Hepatocyte (in vitro differentiated cells): Measurements from ENCODE around the gene TWIST2. TPM values are rescaled to one million over a fixed set of nuclear protein-coding genes. Genes with fewer than 3 reads are reported as not detected.

Experiments
- DNase-seq: peaks from one replicate; pipeline ENCODE4 v3.0.0-alpha.2; 2016; ENCODE audit warnings: low spot score
- H2AFZ ChIP-seq: fragments of 200-600 bp; sonication (generic); 2 replicates; pipeline ENCODE4 v1.6.0; 2016; ENCODE audit warnings: antibody characterized with exemption, mild to moderate bottlenecking
- H3K27ac ChIP-seq: fragments of 200-600 bp; sonication (generic); 2 replicates; pipeline ENCODE4 v1.5.1; 2016; ENCODE audit warnings: mild to moderate bottlenecking
- H3K27me3 ChIP-seq: fragments of 200-600 bp; sonication (generic); 2 replicates; pipeline ENCODE4 v1.6.1; 2016
- H3K36me3 ChIP-seq: fragments of 200-600 bp; sonication (generic); replicated peaks from 2 replicates; pipeline ENCODE4 v1.5.1; 2016; ENCODE audit warnings: low read depth; ENCODE audit not compliant: insufficient read depth
- H3K4me1 ChIP-seq: fragments of 200-600 bp; sonication (generic); 2 replicates; pipeline ENCODE4 v1.5.1; 2016; ENCODE audit warnings: mild to moderate bottlenecking, moderate library complexity; ENCODE audit not compliant: insufficient read depth
- H3K4me2 ChIP-seq: fragments of 200-600 bp; sonication (generic); 2 replicates; pipeline ENCODE4 v1.6.0; 2016
- H3K4me3 ChIP-seq: fragments of 200-600 bp; sonication (generic); 2 replicates; pipeline ENCODE4 v1.5.1; 2016; ENCODE audit warnings: mild to moderate bottlenecking
- H3K79me2 ChIP-seq: fragments of 200-600 bp; sonication (generic); 2 replicates; pipeline ENCODE4 v1.6.0; 2017; ENCODE audit warnings: mild to moderate bottlenecking
- H3K9me2 ChIP-seq: fragments of 200-600 bp; sonication (generic); replicated peaks from 2 replicates; pipeline ENCODE4 v1.6.0; 2017; ENCODE audit warnings: mild to moderate bottlenecking; ENCODE audit not compliant: insufficient read depth
- H3K9me3 ChIP-seq: fragments of 200-600 bp; sonication (generic); 2 replicates; pipeline ENCODE4 v1.5.1; 2016; ENCODE audit warnings: low read depth, mild to moderate bottlenecking
- H4K20me1 ChIP-seq: fragments of 200-600 bp; sonication (generic); 2 replicates; pipeline ENCODE4 v1.6.0; 2016; ENCODE audit warnings: mild to moderate bottlenecking; ENCODE audit not compliant: insufficient read depth, poor library complexity, severe bottlenecking
- EZH2 ChIP-seq: fragments of 200-600 bp; sonication (generic); IDR thresholded peaks from 2 replicates; pipeline ENCODE4 v1.6.1; 2016; ENCODE audit warnings: antibody characterized with exemption, mild to moderate bottlenecking, borderline replicate concordance
- EZH2phosphoT487 ChIP-seq: fragments of 200-600 bp; sonication (generic); IDR thresholded peaks from one replicate; pipeline ENCODE4 v1.6.1; 2018; ENCODE audit warnings: antibody characterized with exemption, mild to moderate bottlenecking, low read depth, moderate library complexity; ENCODE audit not compliant: unreplicated experiment, severe bottlenecking
- WGBS: methylation state at CpG from one replicate; pipeline ENCODE4 v1.1.6; 2016; ENCODE audit warnings: low lambda C conversion rate; ENCODE audit errors: missing lambda C conversion rate; 5-methylcytosine and 5-hydroxymethylcytosine counted together
- polyA plus RNA-seq: library from polyadenylated mRNA; unstranded; fragments of >200 nt; fragmentation: Nextera tagmentation; extraction: Ambion mirVana; gene quantifications from 2 replicates; pipeline ENCODE4 v1.2.1, GENCODE V29; 2016
- total RNA-seq: library from RNA; depleted of rRNA; stranded (reverse); fragments of >200 nt; gene quantifications from 2 replicates; pipeline ENCODE4 v1.2.3, GENCODE V29; 2014
- TF ChIP-seq, protein P1 (sequence below): fragments of 200-600 bp; sonication (generic); IDR thresholded peaks from 2 replicates; pipeline ENCODE4 v1.5.1; 2016; ENCODE audit warnings: antibody characterized with exemption, mild to moderate bottlenecking; ENCODE audit not compliant: poor library complexity

The TWIST2 gene
- total and polyA plus RNA-seq, 2 experiments from 2014 or later = 13.5 to 19.7 TPM

DNA sequence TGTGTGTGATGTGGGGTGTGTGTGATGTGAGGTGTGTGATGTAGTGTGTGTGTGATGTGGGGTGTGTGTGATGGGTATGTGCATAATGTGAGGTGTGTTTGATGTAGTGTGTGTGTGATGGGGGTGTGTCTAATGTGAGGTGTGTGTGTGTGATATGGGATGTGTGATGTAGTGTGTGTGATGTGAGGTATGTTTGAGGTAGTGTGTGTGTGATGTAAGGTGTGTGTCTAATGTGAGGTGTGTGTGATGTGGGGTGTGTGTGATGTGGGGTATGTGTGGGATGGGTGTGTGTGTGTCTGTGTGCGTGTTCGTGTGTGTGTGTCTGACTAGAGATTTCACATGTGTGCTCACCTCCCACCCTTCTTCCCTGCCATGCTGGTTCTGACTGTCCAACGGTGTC lies 56.3 kb downstream of the TWIST2 start:
- Histone ChIP-seq H4K20me1 (no peaks in the 10 kb centered on the region), H3K9me2 (no peaks in the 10 kb centered on the region), H3K4me1 (no peaks in the 10 kb centered on the region), H3K27ac (no peak overlapping the region), H3K79me2 (no peaks in the 10 kb centered on the region), H2AFZ (no peak overlapping the region), H3K4me2 (no peak overlapping the region), H3K27me3 (no peaks in the 10 kb centered on the region), H3K9me3 (no peaks in the 10 kb centered on the region), H3K4me3 (no peak overlapping the region), H3K36me3 (no peaks in the 10 kb centered on the region)
- WGBS = 89% methylated on average over 3 of the region's 3 CpGs
- DNase-seq = no peak
- TF ChIP-seq, protein P1, sequence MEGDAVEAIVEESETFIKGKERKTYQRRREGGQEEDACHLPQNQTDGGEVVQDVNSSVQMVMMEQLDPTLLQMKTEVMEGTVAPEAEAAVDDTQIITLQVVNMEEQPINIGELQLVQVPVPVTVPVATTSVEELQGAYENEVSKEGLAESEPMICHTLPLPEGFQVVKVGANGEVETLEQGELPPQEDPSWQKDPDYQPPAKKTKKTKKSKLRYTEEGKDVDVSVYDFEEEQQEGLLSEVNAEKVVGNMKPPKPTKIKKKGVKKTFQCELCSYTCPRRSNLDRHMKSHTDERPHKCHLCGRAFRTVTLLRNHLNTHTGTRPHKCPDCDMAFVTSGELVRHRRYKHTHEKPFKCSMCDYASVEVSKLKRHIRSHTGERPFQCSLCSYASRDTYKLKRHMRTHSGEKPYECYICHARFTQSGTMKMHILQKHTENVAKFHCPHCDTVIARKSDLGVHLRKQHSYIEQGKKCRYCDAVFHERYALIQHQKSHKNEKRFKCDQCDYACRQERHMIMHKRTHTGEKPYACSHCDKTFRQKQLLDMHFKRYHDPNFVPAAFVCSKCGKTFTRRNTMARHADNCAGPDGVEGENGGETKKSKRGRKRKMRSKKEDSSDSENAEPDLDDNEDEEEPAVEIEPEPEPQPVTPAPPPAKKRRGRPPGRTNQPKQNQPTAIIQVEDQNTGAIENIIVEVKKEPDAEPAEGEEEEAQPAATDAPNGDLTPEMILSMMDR = no peak
- TF ChIP-seq EZH2 (no peak), EZH2phosphoT487 (no peak)

DNA sequence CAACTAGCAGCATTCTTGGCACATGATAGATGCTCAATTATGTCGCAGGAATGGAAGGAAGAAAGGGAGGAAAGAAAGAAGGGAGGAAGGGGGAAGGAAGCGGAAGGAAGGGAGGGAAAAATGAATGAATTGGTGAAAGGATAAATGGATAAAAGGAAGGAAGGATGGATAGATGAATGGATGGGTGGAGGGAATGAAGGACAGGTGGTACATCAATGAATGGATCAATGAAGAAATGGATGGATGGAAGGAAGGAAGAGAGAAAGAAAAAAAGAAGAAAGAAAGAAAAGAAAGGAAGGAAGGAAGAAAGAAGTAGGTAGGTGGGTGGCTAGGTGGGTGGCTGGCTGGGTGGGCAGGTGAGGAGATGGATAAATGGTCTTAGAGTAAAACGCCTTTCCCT lies 56.8 kb downstream of the TWIST2 start:
- DNase-seq = no peak
- H3K9me2 ChIP-seq = no peaks in the 10 kb centered on the region
- H3K4me2 ChIP-seq = no peak overlapping the region
- H3K36me3 ChIP-seq = no peaks in the 10 kb centered on the region
- no peaks in the 10 kb centered on the region for H4K20me1 ChIP-seq
- H3K4me1 ChIP-seq = no peaks in the 10 kb centered on the region
- H3K27me3 ChIP-seq = no peaks in the 10 kb centered on the region
- no peak overlapping the region for H3K4me3 ChIP-seq
- no peak for TF ChIP-seq EZH2phosphoT487
- TF ChIP-seq, protein P1 = no peak
- no peak for TF ChIP-seq EZH2
- H3K79me2 ChIP-seq = no peaks in the 10 kb centered on the region
- no peak overlapping the region for H3K27ac ChIP-seq
- no peaks in the 10 kb centered on the region for H3K9me3 ChIP-seq
- no peak overlapping the region for H2AFZ ChIP-seq
- 89% methylated on average over 3 of the region's 3 CpGs for WGBS

DNA sequence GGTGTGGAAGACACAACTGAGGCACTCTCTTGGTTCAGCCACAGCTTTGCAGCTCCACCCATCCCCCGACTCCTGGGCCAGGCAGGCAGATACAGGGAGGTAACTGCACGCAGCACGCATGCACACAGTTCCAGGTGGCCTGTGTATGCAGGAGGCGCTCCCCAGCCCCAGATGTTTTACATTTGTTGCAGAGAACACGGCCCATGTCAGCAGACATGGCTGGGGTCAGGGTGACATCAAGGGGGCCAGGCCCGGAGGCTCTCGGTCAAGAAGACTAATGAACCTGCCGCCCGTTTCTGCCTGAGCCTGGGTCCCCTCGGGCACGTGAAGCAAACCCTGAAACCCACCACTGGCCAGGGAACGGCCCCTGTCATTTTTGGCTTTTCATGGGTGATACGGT lies 57.3 kb downstream of the TWIST2 start:
- H3K4me3 ChIP-seq = no peak overlapping the region
- DNase-seq = no peak
- no peaks in the 10 kb centered on the region for H4K20me1 ChIP-seq
- no peaks in the 10 kb centered on the region for H3K36me3 ChIP-seq
- 61% methylated on average over 13 of the region's 13 CpGs for WGBS
- no peaks in the 10 kb centered on the region for H3K79me2 ChIP-seq
- no peaks in the 10 kb centered on the region for H3K9me2 ChIP-seq
- H2AFZ ChIP-seq = no peak overlapping the region
- no peaks in the 10 kb centered on the region for H3K27me3 ChIP-seq
- TF ChIP-seq EZH2 (no peak), EZH2phosphoT487 (no peak)
- TF ChIP-seq, protein P1 = no peak
- H3K27ac ChIP-seq = no peak overlapping the region
- no peak overlapping the region for H3K4me2 ChIP-seq
- no peaks in the 10 kb centered on the region for H3K4me1 ChIP-seq
- H3K9me3 ChIP-seq = no peaks in the 10 kb centered on the region

DNA sequence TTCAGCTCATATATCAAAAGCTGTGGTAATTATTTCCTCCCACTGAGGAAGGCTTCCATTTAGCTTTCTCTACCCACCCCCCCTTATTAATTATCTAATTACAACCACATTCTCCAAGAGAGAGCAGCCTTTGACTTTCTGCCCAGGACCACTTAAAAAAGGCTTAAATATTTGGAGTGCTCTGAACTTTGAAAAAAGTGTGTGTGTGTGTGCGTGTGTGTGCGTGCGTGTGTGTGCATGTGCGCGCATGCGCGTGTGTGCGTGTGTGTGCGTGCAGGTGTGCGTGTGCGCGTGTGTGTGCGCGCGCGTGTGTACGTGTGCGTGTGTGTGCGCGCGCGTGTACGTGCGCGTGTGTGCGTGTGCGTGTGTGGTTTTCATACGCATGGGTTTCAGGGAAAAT lies 57.8 kb downstream of the TWIST2 start:
- no peak for TF ChIP-seq EZH2phosphoT487
- TF ChIP-seq EZH2 = no peak
- H3K9me2 ChIP-seq = no peaks in the 10 kb centered on the region
- no peaks in the 10 kb centered on the region for H3K27me3 ChIP-seq
- no peaks in the 10 kb centered on the region for H3K4me1 ChIP-seq
- H3K27ac ChIP-seq = no peak overlapping the region
- no peaks in the 10 kb centered on the region for H3K36me3 ChIP-seq
- no peak overlapping the region for H3K4me3 ChIP-seq
- no peak overlapping the region for H2AFZ ChIP-seq
- H4K20me1 ChIP-seq = no peaks in the 10 kb centered on the region
- WGBS = 87% methylated on average over 28 of the region's 28 CpGs
- H3K79me2 ChIP-seq = no peaks in the 10 kb centered on the region
- no peak for DNase-seq
- no peaks in the 10 kb centered on the region for H3K9me3 ChIP-seq
- H3K4me2 ChIP-seq = no peak overlapping the region
